Liver (tissue), 9 donors: ENCODE results near the gene DCP2. TPM values are rescaled to one million over a fixed set of nuclear protein-coding genes. Genes with fewer than 3 reads are reported as not detected.

Experiments
- DNase-seq: peaks from one replicate; pipeline ENCODE4 v3.0.0-alpha.2; 2017; ENCODE audit warnings: low spot score
- H3K27ac ChIP-seq, 2 donors: one replicate each; pipeline ENCODE4 v1.7.0; 2013; ENCODE audit warnings: inconsistent platforms in 2 of 2, low read length in 2 of 2, control low read depth in 1 of 2, low read depth in 1 of 2, mild to moderate bottlenecking in 1 of 2
- H3K27me3 ChIP-seq, 4 donors: one replicate each; pipeline versions ENCODE4 v1.6.1 to v1.7.0; 2013; ENCODE audit warnings: low read length in 3 of 4, inconsistent platforms in 1 of 4, mild to moderate bottlenecking in 1 of 4, moderate library complexity in 1 of 4; ENCODE audit not compliant: control insufficient read depth in 4 of 4, insufficient read depth in 4 of 4
- H3K36me3 ChIP-seq, 4 donors: one replicate each; pipeline versions ENCODE4 v1.6.1 to v1.7.0; 2013; ENCODE audit warnings: low read length in 3 of 4, mild to moderate bottlenecking in 3 of 4, low read depth in 1 of 4, moderate library complexity in 1 of 4; ENCODE audit not compliant: control insufficient read depth in 4 of 4, insufficient read depth in 3 of 4
- H3K4me1 ChIP-seq, 4 donors: one replicate each; pipeline versions ENCODE4 v1.6.1 to v1.7.0; 2013; ENCODE audit warnings: low read length in 3 of 4, mild to moderate bottlenecking in 3 of 4, moderate library complexity in 1 of 4; ENCODE audit not compliant: control insufficient read depth in 4 of 4, insufficient read depth in 4 of 4
- H3K4me3 ChIP-seq, 3 donors: one replicate each; pipeline versions ENCODE4 v1.6.1 to v1.7.0; 2013; ENCODE audit warnings: low read length in 3 of 3, control low read depth in 1 of 3, low read depth in 1 of 3, mild to moderate bottlenecking in 1 of 3
- H3K9ac ChIP-seq, 2 donors: one replicate each; pipeline ENCODE4 v1.7.0; 2013; ENCODE audit warnings: low read length in 2 of 2, mild to moderate bottlenecking in 2 of 2, moderate library complexity in 2 of 2, control low read depth in 1 of 2, low read depth in 1 of 2
- H3K9me3 ChIP-seq, 4 donors: one replicate each; pipeline versions ENCODE4 v1.6.1 to v1.7.0; 2013; ENCODE audit warnings: low read length in 3 of 4; ENCODE audit not compliant: control insufficient read depth in 4 of 4
- ATF3 ChIP-seq: IDR thresholded peaks from 2 replicates; pipeline ENCODE4 v1.6.1; 2016; ENCODE audit warnings: antibody characterized with exemption
- CTCF ChIP-seq: fragments of 150-350 bp; IDR thresholded peaks from 2 replicates; pipeline ENCODE4 v1.5.1; 2017; ENCODE audit warnings: improper control_type of control experiment, low read depth, low read length; ENCODE audit not compliant: missing input control
- EGR1 ChIP-seq, 2 donors: IDR thresholded peaks; 2 replicates each; pipeline ENCODE4 v1.6.1; 2016 to 2018; ENCODE audit warnings: antibody characterized with exemption in 2 of 2, low read depth in 2 of 2
- FOXA1 ChIP-seq: IDR thresholded peaks from 2 replicates; pipeline ENCODE4 v1.6.1; 2016; ENCODE audit warnings: antibody characterized with exemption
- FOXA2 ChIP-seq: IDR thresholded peaks from 2 replicates; pipeline ENCODE4 v1.6.1; 2016; ENCODE audit warnings: antibody characterized with exemption
- GABPA ChIP-seq, 2 donors: IDR thresholded peaks in 1 of 2; conservative IDR thresholded peaks in 1 of 2; 2 replicates each; pipeline ENCODE4 v1.6.1; 2016; ENCODE audit warnings: antibody characterized with exemption in 2 of 2, mild to moderate bottlenecking in 1 of 2, moderate library complexity in 1 of 2
- HNF4A ChIP-seq, 2 donors: conservative IDR thresholded peaks; 2 replicates each; pipeline ENCODE4 v1.6.1; 2016; ENCODE audit warnings: antibody characterized with exemption in 2 of 2, mild to moderate bottlenecking in 2 of 2
- HNF4G ChIP-seq: IDR thresholded peaks from 2 replicates; pipeline ENCODE4 v1.6.1; 2016; ENCODE audit warnings: antibody characterized with exemption
- JUND ChIP-seq, 2 donors: IDR thresholded peaks; 2 replicates each; pipeline ENCODE4 v1.6.1; 2016; ENCODE audit warnings: antibody characterized with exemption in 2 of 2
- NR2F2 ChIP-seq: IDR thresholded peaks from 2 replicates; pipeline ENCODE4 v1.6.1; 2016; ENCODE audit warnings: antibody characterized with exemption
- RAD21 ChIP-seq, 2 donors: IDR thresholded peaks; 2 replicates each; pipeline ENCODE4 v1.6.1; 2016; ENCODE audit warnings: antibody characterized with exemption in 2 of 2, mild to moderate bottlenecking in 2 of 2
- REST ChIP-seq: IDR thresholded peaks from 2 replicates; pipeline ENCODE4 v1.6.1; 2016; ENCODE audit warnings: antibody characterized with exemption, mild to moderate bottlenecking
- RXRA ChIP-seq, 2 donors: IDR thresholded peaks; 2 replicates each; pipeline ENCODE4 v1.6.1; 2017 to 2018; ENCODE audit warnings: antibody characterized with exemption in 2 of 2, mild to moderate bottlenecking in 1 of 2
- SP1 ChIP-seq: IDR thresholded peaks from 2 replicates; pipeline ENCODE4 v1.6.1; 2018; ENCODE audit warnings: antibody characterized with exemption, mild to moderate bottlenecking
- TAF1 ChIP-seq: conservative IDR thresholded peaks from 2 replicates; pipeline ENCODE4 v1.6.1; 2016; ENCODE audit warnings: antibody characterized with exemption, mild to moderate bottlenecking
- YY1 ChIP-seq: IDR thresholded peaks from 2 replicates; pipeline ENCODE4 v1.6.1; 2016; ENCODE audit warnings: antibody characterized with exemption, mild to moderate bottlenecking
- WGBS: extraction: QIAGEN DNeasy Blood & Tissue Kit; methylation state at CpG from one replicate; pipeline ENCODE4 v1.1.7; 2013; 5-methylcytosine and 5-hydroxymethylcytosine counted together
- polyA plus RNA-seq, 2 donors: library from polyadenylated mRNA; stranded (reverse) in 1 of 2; unstranded in 1 of 2; fragments of 200-250 nt in 1 of 2; fragments of >200 nt in 1 of 2; fragmentation: Nextera tagmentation in 1 of 2; extraction: Ambion mirVana in 1 of 2; gene quantifications; one replicate each; pipeline versions ENCODE4 v1.2.1 to v1.2.3, GENCODE V29; 2013 to 2015
- total RNA-seq, 2 donors: library from RNA; depleted of rRNA; stranded (reverse); fragments of >200 nt; gene quantifications; one replicate each; pipeline ENCODE4 v1.2.3, GENCODE V29; 2014
- TF ChIP-seq, protein P1 (sequence below): IDR thresholded peaks from 2 replicates; pipeline ENCODE4 v1.6.1; 2016; ENCODE audit warnings: antibody characterized with exemption
- TF ChIP-seq, protein P2 (sequence below): IDR thresholded peaks from 2 replicates; pipeline ENCODE4 v1.6.1; 2016; ENCODE audit warnings: antibody characterized with exemption
- donor health status: healthy.
- donor health status: healthy.
- donor health status: healthy.
- donor health status: healthy.
- donor health status: healthy.

Gene DCP2
- total and polyA plus RNA-seq, 4 donors = 2.9 to 44.2 (median 12.4) TPM

GRCh38 chr5:112935675-112936074 lies 40.9 kb upstream of the DCP2 start:
- no peak for DNase-seq
- H3K9ac ChIP-seq = no peak overlapping the region
- 97% methylated on average over 5 of the region's 5 CpGs for whole genome bisulfite sequencing
- no peaks in the 10 kb centered on the region for H3K4me1 ChIP-seq
- no peak overlapping the region for H3K4me3 ChIP-seq
- TF ChIP-seq HNF4A (conservative IDR thresholded peaks at IDR 0.05) (no peak), TAF1 (no peak), JUND (IDR thresholded peaks at IDR 0.05) (no peak), FOXA2 (no peak), YY1 (no peak), FOXA1 (no peak), RAD21 (IDR thresholded peaks at IDR 0.05) (no peak), GABPA (IDR thresholded peaks at IDR 0.05 in 1 of 2, conservative IDR thresholded peaks at IDR 0.05 in 1 of 2) (no peak), HNF4G (no peak), RXRA (IDR thresholded peaks at IDR 0.05) (no peak), NR2F2 (no peak), REST (no peak), SP1 (no peak), CTCF (no peak), ATF3 (no peak), EGR1 (IDR thresholded peaks at IDR 0.05; ENCODE audit: low read depth in 2 of 2) (no peak)
- TF ChIP-seq, protein P1, sequence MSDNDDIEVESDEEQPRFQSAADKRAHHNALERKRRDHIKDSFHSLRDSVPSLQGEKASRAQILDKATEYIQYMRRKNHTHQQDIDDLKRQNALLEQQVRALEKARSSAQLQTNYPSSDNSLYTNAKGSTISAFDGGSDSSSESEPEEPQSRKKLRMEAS = no peak
- TF ChIP-seq, protein P2, sequence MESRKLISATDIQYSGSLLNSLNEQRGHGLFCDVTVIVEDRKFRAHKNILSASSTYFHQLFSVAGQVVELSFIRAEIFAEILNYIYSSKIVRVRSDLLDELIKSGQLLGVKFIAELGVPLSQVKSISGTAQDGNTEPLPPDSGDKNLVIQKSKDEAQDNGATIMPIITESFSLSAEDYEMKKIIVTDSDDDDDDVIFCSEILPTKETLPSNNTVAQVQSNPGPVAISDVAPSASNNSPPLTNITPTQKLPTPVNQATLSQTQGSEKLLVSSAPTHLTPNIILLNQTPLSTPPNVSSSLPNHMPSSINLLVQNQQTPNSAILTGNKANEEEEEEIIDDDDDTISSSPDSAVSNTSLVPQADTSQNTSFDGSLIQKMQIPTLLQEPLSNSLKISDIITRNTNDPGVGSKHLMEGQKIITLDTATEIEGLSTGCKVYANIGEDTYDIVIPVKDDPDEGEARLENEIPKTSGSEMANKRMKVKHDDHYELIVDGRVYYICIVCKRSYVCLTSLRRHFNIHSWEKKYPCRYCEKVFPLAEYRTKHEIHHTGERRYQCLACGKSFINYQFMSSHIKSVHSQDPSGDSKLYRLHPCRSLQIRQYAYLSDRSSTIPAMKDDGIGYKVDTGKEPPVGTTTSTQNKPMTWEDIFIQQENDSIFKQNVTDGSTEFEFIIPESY = no peak
- no peak overlapping the region for H3K27ac ChIP-seq
- H3K9me3 ChIP-seq = no peaks in the 10 kb centered on the region
- H3K36me3 ChIP-seq = no peaks in the 10 kb centered on the region
- H3K27me3 ChIP-seq = no peaks in the 10 kb centered on the region
